Measurements from ENCODE around the gene ELMO2.
A peak's percentile ranks its signal among the peaks of the same experiment; 100 is the strongest.

Gene ELMO2

DNA sequence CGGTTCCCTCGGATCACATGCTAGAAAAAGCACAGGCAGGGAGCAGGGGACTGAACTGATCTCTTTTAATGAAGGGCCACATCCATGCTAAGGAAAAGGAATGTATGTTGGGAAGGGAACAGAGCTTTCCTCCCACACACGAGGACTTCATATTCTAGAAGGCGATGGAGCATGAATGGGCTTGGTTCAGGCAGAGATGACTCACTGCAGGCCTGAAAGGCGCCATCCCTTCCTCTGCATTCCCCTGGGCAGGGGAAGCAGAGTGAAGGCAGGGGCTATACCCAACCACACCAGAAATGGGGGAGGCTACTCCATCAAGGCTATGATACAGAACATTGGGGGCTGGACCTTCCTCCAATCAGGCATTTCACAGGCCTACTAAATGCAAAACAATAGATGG, 30.6 kb downstream of the ELMO2 start:
- Histone ChIP-seq H3K4me2 (no peak overlapping the region), H3K27me3 (ENCODE audit: insufficient read depth, low read depth) (no peaks in the 10 kb centered on the region), H3K36me3 (ENCODE audit: insufficient read depth) (peaks cover 25% of the 10 kb centered on the region; the same call in 1 of the 2 replicates), H4K20me1 (ENCODE audit: insufficient read depth) (no peaks in the 10 kb centered on the region), H3K4me1 (ENCODE audit: low read depth, poor library complexity, severe bottlenecking) (peaks cover 14% of the 10 kb centered on the region), H3K79me2 (ENCODE audit: insufficient read depth, low read depth) (no peaks in the 10 kb centered on the region), H3K9ac (no peak overlapping the region), H2AFZ (ENCODE audit: low read depth) (no peak overlapping the region), H3K27ac (no peak overlapping the region; the same call in 1 of the 2 replicates), H3K4me3 (IDR thresholded peaks at IDR 0.05; ENCODE audit: insufficient read depth, low read depth, low read length) (no peak overlapping the region)
- no peak for TF ChIP-seq CTCF (conservative IDR thresholded peaks at IDR 0.05; ENCODE audit: low read depth, low read length)

DNA sequence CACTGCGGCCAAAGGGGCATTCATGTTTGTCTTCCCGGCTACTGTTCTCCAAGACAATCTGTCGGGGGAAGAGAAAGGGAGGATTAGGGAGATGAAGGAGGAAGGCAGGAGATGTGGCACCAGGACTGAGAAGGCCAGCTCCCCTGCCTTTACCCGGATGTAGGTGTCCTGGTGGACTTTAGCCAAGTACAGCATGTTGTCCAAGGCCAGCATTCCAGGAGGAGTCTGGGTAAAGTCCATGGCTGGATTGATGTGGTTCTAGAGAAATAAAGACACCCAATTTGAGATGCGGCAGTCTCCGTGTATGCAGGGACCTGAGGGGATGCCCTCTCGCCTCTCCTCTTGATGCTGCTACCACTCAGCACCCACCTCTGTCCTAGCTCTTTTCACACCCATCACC, 32.0 kb downstream of the ELMO2 start:
- Histone ChIP-seq H3K27me3 (ENCODE audit: insufficient read depth, low read depth) (no peaks in the 10 kb centered on the region), H2AFZ (ENCODE audit: low read depth) (no peak overlapping the region), H3K4me1 (ENCODE audit: low read depth, poor library complexity, severe bottlenecking) (peaks cover 28% of the 10 kb centered on the region), H3K4me3 (IDR thresholded peaks at IDR 0.05; ENCODE audit: insufficient read depth, low read depth, low read length) (no peak overlapping the region), H3K9ac (no peak overlapping the region), H4K20me1 (ENCODE audit: insufficient read depth) (no peaks in the 10 kb centered on the region), H3K36me3 (ENCODE audit: insufficient read depth) (peaks cover 31% of the 10 kb centered on the region; the same call in 1 of the 2 replicates), H3K27ac (no peak overlapping the region), H3K4me2 (no peak overlapping the region), H3K79me2 (ENCODE audit: insufficient read depth, low read depth) (no peaks in the 10 kb centered on the region)
- TF ChIP-seq CTCF (conservative IDR thresholded peaks at IDR 0.05; ENCODE audit: low read depth, low read length): no peak

GRCh38 chr20:46371656-46372055, 34.8 kb downstream of the ELMO2 start:
- no peak overlapping the region for H3K4me3 ChIP-seq (IDR thresholded peaks at IDR 0.05; ENCODE audit: insufficient read depth, low read depth, low read length)
- no peak overlapping the region for H3K4me2 ChIP-seq
- no peaks in the 10 kb centered on the region for H3K27me3 ChIP-seq (ENCODE audit: insufficient read depth, low read depth)
- H4K20me1 ChIP-seq (ENCODE audit: insufficient read depth): no peaks in the 10 kb centered on the region
- peaks cover 55% of the 10 kb centered on the region for H3K4me1 ChIP-seq (ENCODE audit: low read depth, poor library complexity, severe bottlenecking)
- TF ChIP-seq CTCF (conservative IDR thresholded peaks at IDR 0.05; ENCODE audit: low read depth, low read length): no peak
- H3K36me3 ChIP-seq (ENCODE audit: insufficient read depth): peaks cover 31% of the 10 kb centered on the region; the same call in 1 of the 2 replicates
- H3K27ac ChIP-seq: peak overlapping the region; percentile 97; the same call in 1 of the 2 replicates
- H3K79me2 ChIP-seq (ENCODE audit: insufficient read depth, low read depth): no peaks in the 10 kb centered on the region; the same call in 1 of the 2 replicates
- no peak overlapping the region for H3K9ac ChIP-seq
- H2AFZ ChIP-seq (ENCODE audit: low read depth): no peak overlapping the region

- H3K9ac ChIP-seq: peak overlapping the region; percentile 56; the same call in 1 of the 2 replicates
- peaks cover 19% of the 10 kb centered on the region; the same call in 1 of the 2 replicates for H3K36me3 ChIP-seq (ENCODE audit: insufficient read depth)
- no peaks in the 10 kb centered on the region for H4K20me1 ChIP-seq (ENCODE audit: insufficient read depth)
- no peak overlapping the region for H3K4me3 ChIP-seq (IDR thresholded peaks at IDR 0.05; ENCODE audit: insufficient read depth, low read depth, low read length)
- H3K4me2 ChIP-seq: peak overlapping the region; percentile 84
- H3K27ac ChIP-seq: peak overlapping the region; percentile 97
- no peak overlapping the region for H2AFZ ChIP-seq (ENCODE audit: low read depth)
- no peaks in the 10 kb centered on the region for H3K27me3 ChIP-seq (ENCODE audit: insufficient read depth, low read depth)
- peaks cover 1% of the 10 kb centered on the region; the same call in 1 of the 2 replicates for H3K79me2 ChIP-seq (ENCODE audit: insufficient read depth, low read depth)
- H3K4me1 ChIP-seq (ENCODE audit: low read depth, poor library complexity, severe bottlenecking): peaks cover 79% of the 10 kb centered on the region
- TF ChIP-seq CTCF (conservative IDR thresholded peaks at IDR 0.05; ENCODE audit: low read depth, low read length): peak; percentile 36
Measured at GRCh38 chr20:46368902-46369268, 37.5 kb downstream of the ELMO2 start.

Measured in KMS-11 (cell line).